Stimulated activated CD8-positive, alpha-beta memory T cell treated with anti-CD3 and anti-CD28 coated beads, Interleukin-7, amount 100 ng/mL, for 48 hours (primary cell): ENCODE data around the gene CCDC141.

ENCODE experiments used
- DNase-seq, 2 donors: peaks; one replicate each; pipeline ENCODE4 v3.0.0-alpha.2; 2020; ENCODE audit warnings: low read depth in 1 of 2; ENCODE audit errors: extremely low read depth in 1 of 2

The CCDC141 gene

DNA sequence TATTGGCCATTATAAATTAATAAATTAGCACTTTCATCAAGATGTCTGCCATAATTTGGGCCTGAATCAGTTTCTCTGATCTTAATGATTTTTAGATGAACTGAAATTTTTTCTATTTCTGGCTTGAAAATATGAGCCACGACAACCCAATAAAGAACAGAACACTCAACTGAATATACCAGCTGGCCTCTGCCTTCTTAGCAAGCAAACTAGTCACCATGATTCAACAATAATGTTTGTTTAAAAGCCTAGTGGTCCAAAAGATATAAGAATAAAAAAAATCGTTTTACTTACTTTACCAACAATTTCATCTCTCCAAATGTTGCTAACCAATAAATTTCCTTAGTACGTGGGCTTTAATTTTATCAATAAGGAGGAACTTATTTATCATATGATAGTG lies 176.0 kb downstream of the CCDC141 start:
- DNase-seq = no peak

DNA sequence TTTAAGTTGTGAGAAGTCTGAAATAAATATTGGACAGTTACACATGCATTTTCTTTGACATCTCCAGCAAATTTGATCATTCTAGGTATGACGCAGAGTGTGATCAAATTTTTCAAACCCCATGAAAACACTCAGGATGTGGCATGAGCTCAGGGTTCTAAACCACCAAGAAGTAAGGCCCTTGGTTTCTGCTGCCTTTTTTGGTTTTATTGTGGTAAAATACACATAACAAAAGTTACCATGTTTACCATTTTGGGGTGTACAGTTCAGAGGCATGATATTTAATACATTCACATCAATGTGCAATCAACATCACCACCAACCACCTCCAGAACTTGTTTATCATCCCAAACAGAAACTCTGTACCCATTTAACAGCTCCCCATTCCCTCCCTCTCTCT lies 178.4 kb downstream of the CCDC141 start:
- DNase-seq = no peak

DNA sequence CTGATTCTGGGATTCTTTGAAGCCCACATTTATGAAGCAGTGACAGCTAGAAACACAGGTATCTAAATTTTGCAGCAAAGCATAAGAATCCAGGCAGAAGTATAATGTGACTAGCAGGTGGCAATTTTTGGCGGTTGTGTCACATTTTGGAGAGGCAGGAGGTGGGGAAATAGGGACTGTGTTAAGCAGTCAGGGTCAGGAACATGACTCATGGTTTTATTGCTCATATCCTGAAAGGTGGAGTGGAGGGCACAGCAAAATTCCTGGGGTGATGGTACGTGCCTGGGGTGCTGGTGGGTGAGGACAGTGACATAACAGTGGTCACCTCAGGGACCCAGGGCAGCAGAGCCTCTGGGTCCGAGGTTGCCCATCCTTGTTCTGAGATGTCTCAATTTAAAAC lies 179.2 kb downstream of the CCDC141 start:
- no peak for DNase-seq

DNA sequence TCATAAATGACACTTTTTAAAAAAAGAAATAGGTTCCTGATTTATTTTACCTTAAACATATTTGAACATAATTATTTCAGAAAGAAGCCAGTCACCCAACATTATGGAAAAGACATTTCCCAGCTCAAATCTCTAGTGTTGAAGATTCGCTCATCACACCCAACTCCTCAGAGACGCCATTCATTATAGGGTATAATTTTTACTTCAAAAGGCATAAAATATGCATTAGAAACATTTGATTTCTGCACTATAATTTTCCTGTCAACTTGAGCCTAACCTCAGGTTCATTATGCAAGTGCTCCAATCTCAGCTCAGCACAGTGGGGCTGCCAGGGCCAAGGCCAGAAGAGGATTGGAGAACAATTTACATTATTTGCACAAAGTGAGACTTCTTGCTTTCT lies 183.9 kb downstream of the CCDC141 start:
- no peak for DNase-seq

DNA sequence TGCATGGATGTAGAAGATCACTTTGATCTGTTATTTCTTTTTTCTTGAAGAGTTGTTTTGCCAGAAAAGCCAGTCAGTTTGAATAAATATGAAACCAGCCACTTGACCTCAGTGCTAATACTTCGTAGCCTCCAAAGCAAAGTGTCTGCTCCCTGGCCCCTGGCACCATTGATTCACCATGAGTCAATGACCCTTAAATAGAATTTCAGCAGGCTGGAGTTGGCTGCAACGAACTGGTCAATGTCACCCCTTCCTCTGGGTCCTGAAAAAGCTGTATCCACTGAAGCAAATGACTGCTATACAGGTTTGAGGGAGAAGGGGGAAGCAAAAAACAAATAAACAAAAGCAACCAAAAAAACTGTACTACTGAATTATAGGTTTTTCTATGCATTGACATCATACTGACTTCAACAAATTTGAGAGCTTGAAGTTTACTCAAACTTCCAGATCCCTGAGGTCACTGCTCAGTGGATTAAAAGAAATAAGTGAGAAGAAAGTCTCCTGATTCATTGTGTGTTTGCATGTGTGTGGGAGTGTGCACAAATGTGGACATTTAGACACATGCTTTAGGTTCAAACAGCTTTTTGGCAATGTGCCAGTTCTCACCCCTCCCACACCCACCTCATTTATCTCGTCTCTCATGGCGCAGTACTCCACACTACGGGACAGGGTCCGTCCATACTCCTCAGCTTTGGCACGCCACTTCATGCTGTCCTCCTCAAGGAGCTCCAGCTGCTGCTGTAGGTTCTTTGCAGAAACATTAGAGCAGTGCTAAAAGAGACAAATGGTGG lies 184.6 kb downstream of the CCDC141 start:
- no peak for DNase-seq

DNA sequence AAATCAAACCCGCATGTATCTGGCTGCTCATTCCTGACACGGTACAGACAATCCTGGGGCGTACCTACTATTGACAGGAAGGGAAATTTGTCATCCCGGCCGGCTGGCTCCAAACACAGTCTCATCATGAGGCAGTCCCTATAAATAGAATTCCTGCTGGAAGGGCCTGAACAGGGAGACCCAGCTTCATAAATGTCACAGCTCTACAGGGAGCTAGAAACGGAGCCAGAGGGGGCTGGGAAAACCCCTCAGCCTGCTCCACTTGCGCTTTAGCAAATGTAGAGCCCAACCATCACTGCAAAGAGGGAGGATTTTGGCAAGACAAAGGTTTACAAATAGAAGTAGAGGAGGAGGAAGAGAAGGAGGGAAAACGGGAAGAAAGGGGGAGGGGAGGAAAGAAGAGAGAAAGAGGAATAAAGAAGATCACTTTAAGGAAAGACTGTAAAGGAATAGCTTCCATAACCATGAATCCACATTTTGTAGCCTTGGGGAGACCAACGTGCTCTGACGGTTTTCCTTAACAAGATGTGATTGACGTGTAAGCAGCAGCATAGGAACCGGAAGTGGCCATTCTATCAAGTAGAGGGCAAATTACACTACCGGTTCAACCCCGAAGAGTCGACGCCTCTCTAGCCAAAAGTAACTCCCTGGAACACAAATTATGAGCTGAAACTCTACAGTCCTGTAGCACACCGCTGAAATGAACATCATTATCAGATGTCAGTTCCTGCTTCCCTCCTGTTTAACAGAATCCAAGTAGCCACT lies 185.9 kb downstream of the CCDC141 start:
- DNase-seq = no peak

DNA sequence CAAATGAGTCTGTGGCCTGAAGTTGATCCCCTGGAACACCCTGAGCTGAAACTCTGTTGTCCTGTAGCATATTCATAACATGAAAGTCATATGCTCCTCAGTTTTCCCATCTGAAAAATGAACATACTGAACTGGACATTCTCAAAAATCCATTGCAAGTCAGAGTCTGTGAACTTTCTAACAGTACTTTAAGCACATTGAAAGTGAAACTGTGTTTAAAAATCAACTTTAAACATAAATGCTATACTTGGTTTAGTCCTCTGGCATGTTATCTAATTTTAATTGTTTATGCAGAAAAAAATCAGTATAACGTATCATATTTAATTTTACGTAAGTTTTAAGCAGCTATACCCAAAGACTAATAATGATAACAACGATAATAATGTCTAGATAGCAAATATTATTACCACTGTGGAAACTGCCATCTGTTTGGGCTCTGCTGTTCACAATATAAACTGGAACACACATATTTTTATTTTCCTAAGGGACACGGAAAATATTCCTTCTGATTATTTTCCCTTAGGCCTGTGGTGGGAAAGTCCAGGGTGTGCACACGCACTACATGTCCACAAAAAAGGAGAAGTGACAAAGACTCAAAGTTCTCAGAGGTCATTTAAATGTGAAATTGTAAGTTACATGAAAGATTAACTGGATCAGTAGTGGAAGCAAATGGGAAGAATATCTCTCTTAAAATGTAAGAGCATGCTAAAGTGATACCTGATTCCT lies 186.6 kb downstream of the CCDC141 start:
- DNase-seq = no peak

DNA sequence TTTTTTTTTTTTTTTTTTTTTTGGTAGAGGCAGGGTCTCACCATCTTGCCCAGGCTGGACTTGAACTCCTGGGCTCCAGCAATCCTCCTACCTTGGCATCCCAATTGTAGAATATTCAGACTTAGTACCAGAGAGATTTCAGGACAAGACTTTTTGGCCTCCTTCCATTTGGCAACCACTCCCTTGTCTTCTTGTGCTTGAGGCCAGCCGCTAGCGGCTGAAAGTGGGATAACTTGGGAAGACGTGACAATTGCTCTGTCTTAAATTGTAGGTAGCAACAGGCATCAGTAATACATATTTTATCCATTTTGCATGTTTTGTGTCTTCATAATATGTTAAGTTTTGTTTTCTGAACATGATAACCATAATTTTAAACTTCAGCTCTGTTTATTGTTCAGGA lies 189.4 kb downstream of the CCDC141 start:
- DNase-seq = no peak

DNA sequence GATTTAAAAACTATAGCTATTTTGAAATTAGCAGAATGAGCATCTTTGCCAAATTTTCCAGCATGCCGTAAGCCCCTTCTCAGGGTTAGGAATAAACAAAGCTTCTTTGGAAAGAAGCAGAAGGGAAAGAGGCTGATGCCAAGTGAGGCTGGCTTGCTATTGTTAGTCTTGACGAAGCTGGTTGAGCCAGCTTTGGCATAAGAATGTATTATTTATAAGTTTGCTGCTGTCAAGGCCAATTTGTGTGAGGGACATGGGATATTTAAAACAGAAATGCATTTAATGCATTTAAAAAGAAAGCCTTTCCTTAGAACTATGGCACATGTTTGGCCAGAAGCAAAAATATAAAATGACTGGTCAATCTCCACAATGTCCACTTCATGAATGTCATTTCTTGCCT lies 190.2 kb downstream of the CCDC141 start:
- no peak for DNase-seq

DNA sequence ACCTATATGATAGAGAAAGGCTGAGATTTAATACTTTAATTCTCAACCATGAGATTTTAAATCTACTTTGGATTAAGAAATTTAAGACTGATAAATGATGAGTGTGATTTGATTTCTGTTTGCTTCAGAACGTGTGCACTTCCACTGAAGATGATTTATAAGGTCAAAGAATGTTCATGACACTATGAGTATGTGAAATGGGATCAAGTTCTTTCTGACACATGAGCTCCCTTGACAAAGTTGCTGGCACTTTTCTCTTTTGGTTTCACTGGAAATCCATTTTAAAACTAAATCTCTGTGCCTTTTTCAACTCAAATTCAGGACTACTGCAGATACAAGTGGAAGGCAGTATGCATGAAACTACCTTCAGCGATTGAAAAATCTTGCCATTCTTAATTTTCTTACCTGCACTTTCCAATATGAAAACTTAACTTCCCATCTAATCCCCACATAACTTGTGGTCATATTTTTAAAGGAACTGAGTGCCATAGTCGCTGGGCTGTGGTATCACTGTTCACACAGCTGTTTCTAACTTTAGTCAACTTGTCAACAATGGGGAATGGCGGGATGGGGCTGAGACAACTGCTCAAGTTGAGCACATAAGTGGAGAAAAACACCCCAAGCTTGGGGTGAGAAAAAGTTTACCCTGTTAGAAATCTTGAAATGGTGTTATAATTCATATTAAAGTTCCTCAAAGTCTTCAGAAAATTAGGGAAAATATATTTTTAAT lies 190.9 kb downstream of the CCDC141 start:
- no peak for DNase-seq

DNA sequence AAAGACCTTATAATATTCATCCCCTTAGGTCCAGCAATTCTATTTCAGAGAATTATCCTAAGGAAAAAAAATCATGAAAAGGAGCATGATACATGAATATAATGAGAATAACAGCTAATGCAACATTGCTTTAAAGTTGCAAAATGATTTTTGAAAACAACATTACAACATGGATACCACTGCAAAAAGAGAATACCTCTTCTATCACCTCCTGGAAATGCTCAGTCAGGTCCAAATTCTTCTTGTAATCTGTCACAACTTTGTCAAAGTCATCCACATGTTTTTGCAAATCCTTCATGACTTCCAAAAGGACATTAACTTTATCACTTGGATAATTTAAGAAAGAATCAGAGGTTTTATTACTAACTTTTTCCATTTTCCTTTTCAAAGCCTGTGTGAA lies 194.8 kb downstream of the CCDC141 start:
- no peak for DNase-seq

DNA sequence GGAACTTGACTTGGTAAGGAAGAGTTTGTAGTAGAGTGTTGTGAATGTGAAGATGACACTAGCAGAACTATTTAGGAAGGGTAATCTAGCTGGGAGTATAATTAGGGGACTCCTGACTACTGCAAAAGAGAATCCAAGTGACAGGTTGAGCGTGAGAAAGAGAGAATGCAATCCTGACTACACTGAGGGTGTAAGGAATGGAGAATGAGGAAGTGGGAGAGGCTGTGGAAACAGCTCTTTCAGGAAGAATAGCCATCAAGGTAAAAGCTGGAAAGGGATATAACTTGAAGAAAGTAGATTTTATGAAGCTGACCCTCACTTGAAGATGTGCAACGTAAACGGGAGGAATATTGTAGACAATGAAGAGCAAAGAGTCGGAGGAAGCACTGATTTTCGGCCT lies 201.6 kb downstream of the CCDC141 start:
- DNase-seq = no peak

DNA sequence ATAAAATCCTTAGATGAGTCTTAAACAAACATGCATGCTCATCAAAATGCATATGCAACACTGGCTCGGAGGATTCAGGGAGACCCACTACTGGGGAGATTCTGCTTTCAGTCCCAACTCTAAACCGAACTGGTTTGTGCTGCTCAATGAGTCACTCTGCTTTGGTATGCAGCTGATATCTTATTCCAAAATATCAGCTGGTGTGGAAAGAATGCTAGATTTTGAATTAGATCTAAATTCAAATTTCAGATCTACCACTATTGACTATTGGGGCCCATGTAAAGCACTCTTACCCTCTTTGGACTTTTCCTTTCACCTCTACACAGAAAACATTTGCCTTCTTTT lies 203.5 kb downstream of the CCDC141 start:
- no peak for DNase-seq

DNA sequence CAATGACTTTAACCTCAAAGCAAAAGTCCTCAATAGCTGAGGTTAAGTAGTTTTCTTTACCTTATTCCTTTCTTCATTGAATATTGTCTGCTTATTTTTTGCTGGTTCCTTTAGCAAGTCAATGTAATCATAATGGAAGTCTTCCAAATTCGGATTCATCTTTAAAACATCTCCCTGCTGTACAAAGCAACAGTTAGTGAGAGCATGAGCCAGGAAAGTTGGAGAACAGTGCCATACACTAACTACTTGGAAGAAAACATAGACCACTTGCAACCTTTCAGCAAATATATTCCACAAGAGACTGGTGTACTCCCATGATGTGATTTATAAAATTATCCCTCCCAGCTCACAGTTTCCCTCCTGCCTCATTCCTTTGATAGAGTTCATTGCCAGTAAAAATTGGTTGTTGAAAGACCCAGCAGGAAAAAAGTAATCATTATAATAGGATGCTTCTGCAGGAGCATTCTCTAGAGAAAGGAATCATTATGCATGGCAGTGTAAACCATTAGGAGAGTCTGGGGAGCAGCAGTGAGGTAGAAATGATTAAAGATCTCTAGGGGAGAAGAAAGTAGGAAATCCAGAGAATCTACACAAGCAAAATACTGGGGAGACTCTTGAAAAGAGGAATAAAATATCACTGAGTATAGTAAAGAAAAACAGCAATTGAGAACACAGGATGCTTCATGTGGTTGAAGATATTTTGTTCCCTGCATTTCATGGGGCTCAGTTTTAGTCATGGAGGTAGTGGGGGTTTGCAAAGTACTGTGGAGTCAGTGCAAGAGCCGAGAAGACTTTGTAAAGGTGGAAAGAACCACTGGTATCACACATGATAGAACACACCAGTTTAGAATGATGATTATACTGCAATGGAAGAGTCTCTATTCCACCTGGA lies 204.1 kb downstream of the CCDC141 start:
- no peak for DNase-seq

DNA sequence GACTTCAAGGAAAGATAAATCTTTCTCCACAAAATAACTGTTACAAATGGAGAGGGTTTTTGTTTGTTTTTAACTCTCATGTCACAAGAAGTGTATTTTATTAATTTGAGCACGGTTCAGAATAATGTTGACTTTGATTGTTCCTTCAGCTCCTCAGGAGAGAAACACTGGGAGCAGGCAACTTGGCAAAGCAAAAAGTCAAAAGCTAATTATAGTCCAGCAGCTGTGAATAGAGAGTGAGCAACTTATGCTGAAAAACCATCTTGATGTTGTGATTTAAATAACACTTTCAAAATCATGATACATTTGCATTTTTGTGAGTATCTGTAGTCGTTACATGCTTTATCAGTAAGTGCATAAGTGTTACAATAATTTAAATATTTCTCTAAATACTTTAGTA lies 205.2 kb downstream of the CCDC141 start:
- DNase-seq = no peak

DNA sequence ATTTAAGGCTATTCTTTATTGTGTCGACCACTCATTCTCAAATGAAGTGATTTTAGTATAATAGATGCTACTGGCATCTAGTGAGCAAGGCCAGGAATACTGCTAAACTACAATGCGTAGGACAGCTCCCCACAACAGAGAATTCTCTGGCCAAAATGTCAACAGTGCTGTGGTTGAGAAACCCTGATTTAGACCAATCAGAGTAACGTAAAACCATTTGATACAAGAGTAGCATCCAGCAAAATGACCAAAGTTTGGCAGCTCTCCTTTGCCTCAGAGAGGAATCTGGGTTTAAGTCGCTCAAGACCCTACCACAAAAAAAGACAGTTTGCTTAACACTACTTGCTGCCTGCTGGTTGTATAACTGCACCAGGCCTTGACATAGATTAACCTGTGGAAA lies 205.7 kb downstream of the CCDC141 start:
- DNase-seq = no peak

DNA sequence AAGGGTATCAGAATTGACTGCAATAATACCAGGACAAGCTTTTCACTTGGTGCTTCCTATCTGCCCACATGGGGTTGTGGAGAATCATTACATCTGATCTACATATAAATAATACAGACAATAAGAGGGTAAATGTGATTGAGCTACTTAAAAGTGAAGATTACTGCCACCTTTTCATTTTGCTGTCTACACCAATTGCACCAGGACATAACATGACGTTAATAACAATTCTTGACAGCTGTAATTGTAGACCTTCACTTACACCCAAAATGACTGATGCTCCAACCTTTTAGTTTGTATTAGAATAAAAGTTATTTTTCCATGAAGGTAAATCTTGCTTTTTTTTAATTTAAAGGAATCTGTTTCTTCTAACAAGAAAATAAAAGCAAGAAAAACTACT lies 206.2 kb downstream of the CCDC141 start:
- no peak for DNase-seq

DNA sequence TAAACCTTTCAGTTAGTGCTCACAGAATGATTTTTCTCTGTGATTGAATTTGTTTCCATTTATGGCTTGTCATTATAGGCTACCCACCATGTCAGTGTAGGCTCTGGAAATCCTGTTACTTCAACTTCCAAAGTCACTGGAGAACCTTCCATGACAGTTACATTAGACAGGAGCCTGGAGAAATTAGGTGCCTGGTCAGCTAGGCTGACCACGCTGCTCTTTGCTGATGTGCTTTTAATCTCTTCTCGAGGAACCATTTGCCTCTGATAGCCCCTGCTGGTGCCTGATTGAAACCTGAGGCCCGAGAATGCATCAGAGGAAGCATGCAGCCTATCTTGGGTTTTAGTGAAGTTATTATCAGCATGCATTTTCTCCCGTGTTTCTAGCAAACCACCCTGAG lies 213.1 kb downstream of the CCDC141 start:
- DNase-seq = no peak

DNA sequence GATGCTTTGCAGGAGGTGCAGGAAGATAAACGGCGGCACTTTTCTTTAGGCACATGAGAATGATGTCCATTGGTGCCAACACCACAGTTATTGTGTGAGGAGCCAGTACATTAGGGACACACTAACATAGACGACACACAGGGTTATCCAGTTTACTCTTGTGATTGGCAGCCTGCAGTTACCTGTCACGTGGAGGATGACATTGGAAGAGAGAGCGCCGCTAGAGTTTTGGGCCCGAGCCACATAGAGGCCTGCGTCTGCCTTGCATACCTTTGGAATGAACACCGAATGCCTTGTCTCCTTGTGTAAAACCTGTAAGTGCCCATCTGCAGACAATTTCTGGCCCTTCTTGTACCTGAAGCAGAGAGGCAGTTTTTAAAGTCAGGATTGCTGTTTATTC lies 215.9 kb downstream of the CCDC141 start:
- no peak for DNase-seq

DNA sequence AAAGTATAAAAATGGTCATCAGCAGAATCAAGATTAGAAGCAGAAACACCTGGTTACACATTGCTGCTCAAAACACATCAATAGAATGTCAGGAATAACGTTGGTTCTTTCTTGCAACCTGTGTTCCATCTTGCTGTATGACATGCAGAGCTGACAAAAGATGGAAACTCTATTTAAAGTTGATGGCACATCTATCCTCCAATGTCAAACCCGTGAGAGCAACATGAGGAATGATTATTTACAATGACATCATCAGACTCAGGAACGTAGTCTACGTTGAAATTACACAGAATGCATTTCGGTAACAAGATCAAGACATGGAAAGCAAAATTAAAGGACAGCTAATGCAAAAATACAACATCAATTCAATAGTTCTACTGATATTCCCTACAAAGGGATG lies 216.6 kb downstream of the CCDC141 start:
- DNase-seq = no peak
